NCI-H748 (cell line): ENCODE measurements around the gene EHBP1L1.

Experiments
- DNase-seq: peaks from one replicate; lab custom pipeline; 2025; ENCODE audit not compliant: unreplicated experiment; lab: John Stamatoyannopoulos, UW

EHBP1L1 gene

DNA sequence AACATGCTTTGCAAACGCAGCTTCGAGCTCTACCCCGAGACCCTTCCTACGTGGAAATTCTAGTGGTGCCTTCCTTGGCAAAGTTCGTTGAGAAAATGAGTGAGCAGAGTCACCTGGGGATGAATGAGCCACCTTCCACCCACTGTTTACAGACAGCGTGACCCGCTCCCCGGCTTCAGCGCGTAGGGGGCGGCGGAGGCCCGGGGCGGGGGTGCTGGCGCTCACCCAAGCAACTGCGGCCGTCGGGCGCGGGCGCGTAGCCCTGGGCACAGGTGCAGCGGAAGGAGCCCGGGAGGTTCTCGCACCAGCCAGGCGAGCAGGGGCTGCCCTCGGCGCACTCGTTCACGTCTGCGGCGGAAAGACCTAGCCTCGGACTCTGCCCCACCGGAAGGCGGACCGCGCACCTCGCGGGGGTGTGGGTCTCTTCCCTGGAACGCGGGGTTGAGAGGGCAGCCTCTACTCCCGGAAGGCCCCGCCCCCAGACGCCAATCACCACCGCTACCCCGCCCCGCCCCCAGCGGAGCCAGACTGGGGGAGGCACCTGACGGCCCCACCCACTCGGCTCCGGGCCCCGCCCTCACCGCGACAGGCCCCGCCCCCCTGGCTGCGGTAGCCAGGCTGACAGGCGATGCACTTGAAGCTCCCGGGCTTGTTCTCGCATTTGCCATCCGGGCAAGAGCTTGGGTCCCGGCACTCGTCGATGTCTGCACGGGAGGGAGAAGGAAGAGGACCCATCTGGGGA is 29.5 kb upstream of the EHBP1L1 start:
- peak; percentile 88 for DNase-seq

DNA sequence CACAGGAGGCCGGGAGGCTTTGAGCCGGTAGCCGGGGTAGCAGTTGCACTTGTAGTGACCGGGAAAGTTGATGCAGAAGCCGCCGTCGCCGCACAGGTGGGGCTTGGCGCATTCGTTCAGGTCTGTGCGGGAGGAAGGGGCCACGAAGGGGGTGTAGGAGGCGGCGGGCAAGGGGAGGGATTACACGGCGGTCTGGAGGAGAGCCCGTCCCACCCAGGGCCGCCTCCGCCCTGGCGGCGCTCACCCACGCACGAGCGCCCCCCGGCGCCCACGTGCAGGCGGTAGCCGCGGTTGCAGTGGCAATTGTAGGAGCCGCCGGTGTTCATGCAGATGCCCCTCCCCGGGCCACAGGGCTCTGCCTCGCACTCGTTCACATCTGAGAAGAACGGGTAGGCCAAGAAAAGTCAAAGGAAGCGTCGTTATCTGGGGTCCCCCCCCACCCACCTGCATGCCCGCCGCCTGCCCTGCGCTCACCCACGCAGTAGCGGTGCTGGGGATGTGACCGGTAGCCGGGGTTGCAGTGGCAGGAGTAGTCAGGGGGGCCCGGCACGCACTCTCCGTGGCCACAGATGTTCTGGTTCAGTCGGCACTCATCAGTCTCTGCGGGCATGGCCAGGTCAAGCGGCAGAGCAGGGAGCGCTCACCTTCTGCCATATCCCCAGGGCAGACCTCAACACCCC is 28.3 kb upstream of the EHBP1L1 start:
- no peak for DNase-seq

DNA sequence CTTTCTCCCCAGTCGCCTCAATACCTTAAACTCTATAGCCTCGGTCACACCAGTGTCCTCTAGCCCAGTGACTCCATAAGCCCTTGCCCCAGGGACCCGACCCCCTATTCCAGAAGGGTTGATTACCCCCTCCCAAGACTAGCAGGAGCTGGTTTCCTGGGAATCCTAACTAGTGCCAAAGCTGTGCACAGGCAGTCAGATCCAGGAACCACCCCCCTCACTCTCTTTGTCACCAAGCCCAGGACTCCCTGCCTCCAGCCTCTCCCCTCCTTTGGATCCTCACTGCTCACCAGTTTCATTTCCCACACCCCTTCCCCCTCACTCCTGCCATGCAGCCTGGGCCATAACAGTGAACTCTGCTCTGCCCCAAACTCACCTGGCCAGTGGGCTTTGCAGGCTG is 27.5 kb upstream of the EHBP1L1 start:
- DNase-seq = no peak

DNA sequence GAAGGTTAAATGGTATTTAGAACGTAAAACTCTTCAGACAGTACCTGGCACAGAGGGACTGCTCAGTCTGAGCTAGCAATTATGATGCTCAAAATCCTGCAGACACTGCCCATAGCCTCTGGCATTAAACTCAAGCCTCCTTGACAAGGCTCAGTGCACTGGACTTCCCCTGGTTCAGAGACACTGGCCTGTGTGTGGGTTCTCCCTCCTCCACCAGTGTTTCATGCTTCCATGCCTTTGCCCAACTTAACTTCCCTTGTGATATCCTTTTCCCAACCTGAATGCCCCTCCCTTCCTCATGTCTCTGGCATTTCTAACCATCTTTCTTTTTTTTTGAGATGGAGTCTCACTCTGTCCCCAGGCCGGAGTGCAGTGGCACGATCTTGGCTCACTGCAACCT is 26.8 kb upstream of the EHBP1L1 start:
- no peak for DNase-seq

DNA sequence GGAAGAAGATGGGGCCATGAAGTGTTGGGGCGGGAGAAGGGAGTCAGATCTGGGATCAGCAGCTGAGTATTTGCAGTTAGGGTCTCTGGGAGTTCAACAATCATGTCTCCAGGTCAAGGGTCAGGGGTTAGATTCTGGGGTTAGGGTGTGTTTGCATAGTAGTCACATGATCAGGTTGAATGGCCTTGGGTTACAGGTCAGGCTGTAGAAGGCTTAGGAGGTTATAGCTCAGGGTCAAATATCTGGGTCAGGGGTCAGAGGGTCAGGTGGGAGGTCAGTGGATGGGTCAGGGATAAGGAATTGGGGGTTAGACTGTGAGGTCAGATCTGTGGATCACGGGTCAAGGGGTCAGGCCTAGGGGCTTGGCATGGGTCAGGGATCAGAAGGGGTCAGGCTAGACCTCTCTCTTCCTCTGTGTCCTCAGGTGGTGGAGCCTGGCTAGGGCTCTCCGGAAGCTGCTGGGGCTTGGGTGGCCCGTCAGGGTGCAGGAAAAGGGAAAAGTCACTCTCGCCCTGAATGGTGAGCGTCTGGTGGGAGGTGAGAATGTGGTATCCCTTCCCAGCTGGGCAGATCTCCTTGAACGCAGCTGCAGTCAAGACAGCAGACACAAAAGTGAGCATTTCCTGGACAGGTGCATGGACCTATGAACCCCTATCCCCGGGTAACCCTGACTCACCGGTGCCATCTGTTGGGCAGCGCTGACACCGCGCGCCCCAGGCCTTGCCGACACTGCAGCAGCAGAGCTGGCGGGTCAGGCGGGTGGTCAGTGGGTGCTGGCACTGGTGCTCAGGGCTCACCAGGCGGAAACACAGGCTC is 24.1 kb upstream of the EHBP1L1 start:
- DNase-seq = peak; percentile 88

DNA sequence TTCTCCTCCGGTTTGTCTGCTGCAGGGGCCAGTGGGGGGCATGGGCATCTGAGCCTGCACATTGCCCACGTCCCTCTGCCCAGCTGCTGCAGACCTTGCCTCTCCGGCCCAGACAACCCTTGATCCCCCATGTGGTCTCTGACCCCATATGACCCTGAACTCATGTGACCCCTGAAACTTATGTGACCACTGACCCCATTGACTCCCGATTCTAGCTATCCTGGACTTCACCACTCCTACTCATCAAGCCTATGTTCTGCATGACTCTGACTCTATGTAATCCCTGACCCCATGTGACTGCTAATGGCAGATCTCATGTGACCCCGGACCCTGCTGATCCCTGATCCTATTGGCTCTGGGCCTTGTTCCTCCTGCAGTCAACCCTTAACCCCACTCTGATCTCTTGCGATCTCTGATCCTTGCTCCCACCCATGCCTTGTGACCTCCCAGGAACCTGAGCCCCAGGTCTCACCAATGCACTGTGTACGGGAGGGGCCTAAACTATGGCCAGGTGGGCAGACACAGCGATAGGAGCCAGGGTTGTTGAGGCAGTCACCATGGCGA is 23.4 kb upstream of the EHBP1L1 start:
- DNase-seq = peak; percentile 23

DNA sequence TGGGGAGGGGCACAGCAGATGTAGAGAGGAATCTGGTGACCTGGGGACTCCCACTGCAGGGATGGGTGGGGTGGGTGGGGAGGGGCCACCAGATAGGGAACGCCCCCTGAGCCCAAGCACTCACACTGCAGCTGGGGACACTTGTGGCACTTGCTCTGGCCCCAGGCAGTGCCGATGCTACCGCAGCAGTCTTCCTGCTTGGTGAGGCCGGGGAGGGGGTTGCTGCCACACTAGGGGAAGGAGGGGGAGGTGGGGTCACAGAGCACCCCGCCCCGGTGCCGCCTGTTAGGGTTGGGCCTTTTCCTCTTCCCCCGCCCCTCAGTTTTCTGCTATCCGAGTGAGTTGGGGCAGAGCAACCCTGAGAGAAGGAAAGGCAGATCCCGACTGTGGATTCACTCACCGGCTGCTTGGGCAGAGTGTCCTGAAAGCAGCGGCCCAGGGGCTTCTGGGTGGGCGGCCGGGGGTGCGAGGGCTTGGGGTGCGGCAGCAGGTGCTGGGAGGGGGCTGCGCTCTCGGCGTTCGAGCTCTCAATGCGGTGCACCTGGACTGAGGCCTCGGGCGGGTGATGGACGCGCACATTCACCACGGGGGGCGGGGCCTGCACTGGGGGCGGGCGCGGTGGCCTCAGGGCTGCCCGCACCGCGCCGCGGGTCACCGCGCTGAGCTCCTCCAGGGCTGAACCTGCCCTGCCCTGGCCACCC is 22.4 kb upstream of the EHBP1L1 start:
- no peak for DNase-seq

DNA sequence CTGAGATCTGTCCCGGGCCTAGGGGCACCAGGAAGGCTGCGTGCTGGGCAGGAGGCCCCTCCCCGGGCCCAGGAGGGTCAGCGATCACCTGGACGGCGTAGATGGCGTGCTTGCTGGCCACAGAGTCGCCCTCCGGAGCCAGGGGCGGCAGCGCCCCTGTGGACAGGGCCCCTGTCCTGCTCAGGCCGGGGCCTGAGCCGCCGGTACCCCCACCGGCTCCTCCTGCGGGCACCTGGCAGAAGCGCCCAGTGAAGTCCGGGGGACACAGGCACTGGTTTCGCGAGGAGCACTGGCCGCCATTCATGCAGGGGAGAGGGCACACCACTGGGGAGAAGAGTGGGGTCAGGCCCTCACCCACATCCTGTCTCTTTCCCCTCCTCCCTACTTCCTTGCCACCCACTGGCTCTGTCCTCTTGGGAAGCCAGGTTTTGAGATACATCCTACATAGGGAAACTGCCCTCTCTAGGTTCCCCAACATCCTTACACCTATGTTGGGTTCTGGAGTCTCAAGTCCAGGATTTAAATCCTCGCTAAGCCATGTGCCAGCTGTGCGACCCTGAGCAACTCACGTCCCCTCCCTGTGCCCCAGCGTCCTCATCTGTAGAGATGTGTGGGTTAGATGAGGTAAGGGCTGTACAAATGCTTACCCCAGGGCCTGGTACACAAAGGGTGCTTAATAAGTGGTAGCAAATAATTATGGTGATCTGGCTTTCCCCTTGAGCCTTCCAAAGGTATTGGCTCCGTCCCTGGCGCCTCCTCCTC is 21.6 kb upstream of the EHBP1L1 start:
- no peak for DNase-seq

DNA sequence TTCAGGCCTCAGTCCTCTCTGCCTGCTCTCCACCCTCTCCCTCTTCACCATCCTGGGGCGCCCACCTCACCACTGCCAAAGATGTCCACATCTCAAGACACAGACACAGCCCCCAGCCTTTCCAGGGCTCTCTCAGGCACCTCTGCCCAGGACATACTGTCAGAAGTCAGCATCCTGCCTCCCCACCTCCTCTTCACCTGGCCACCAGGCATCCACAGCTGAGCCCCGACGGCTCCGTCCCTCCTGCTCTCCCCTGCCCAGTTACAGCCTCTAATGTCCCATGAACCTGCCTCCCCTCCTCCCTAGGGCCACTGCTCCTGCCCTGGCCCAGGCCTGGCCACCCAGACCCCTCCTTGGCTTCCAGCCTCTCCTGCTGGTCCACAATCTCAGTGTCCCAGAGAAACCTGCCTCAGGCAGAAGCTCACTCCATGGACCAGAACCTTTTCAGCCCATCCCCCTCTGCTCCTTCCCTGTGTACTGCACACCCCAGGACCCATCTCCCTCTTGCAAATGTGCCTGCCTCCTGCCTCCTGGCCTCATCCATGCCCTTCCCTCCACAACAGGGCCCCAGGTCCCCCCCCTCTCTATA is 20.9 kb upstream of the EHBP1L1 start:
- DNase-seq = no peak

DNA sequence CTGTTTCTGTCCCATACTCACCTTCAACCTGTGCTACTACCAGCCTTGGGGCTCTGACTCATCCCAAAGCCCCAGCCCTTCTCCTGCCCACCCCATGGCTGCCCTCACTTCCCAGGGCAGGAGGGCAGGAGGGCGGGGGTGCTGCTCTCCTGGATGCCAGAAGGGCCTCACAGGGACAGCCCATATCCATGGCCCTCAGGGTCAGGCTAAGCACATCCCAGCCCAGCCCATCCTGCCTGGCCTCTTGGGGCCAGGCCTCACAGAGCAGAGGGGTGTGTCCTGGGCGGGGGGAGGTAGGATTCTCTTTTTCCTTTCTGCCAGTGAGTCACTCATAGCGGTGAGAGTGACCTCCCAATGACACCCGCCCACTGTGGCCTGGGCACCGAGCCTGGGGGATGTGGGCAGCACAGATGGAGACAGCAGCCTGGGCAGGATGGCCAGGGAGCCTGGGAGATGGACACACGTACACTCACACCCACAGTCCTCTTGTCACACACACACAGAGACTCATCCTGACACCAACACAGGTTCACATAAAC is 20.1 kb upstream of the EHBP1L1 start:
- DNase-seq = no peak

DNA sequence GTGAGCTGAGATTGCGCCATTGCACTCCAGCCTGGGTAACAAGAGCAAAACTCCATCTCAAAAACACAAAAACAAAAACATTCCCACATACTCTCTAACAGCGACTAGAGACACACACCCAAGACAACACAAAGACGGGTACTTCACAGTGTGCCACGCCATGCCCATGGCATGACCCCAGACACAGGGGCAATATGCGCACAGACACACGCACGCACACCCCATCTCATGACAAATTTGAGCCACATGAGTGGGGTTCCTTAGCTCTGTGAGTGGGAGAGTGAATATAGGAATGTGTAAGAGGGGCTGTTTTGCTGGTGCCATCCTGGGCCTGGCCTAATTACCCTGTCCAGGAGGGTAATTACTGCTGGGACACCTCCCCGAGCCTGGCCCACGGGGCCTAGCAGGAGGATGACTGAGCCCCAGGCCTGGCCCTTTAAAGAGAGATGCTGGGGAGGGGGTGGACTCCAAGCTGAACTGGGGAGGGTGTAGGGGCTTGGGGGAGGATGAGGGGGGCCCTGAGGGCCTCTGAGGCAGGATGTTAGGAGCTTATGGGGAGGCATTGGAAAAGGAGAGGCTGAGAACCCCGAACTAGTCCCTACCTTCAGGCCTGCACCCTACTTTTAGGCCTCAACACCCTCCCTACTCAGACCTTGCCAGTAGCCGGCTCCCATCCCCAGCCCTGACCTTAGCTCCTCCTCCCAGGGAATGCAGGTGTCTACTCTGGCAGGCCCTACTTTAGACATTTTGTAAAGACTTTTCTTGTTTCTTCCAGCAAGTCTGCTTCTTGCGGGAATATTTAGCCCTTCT is 19.2 kb upstream of the EHBP1L1 start:
- no peak for DNase-seq

DNA sequence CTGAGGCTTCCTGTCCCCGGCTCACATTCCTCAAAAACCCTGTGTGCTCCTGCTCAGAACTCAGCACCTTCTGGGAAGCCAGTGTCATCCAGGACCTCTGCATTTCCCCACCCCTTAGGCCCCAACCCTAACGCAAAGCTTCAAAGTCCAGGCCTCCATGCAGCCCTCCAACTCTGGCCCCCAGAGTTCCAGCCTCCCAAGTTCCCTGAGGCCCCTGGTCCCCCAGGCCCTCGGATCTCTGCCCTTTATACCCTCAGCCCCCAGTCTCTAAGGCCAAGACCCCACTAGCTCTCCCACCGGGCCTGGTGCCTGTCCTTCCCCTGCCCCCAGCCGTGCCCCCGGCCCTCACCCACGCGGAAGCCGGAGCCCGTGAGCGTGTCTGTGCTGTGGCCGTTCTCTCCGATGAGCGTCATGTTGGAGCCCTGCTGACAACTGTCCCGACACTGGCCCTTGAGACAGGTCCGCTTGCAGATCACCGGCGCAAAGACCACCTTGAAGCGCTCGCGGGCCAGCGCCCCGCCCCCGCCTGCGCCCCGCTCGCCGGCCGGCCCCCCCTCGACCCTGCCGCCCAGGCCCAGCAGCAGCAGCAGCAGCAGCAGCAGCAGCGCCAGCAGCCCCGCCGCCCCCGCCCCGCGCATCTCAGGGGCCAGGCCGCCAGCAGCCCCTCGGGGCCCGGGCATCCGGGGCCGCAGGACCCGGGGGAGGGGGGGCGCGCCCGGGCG is 18.4 kb upstream of the EHBP1L1 start:
- peak; percentile 47 for DNase-seq

DNA sequence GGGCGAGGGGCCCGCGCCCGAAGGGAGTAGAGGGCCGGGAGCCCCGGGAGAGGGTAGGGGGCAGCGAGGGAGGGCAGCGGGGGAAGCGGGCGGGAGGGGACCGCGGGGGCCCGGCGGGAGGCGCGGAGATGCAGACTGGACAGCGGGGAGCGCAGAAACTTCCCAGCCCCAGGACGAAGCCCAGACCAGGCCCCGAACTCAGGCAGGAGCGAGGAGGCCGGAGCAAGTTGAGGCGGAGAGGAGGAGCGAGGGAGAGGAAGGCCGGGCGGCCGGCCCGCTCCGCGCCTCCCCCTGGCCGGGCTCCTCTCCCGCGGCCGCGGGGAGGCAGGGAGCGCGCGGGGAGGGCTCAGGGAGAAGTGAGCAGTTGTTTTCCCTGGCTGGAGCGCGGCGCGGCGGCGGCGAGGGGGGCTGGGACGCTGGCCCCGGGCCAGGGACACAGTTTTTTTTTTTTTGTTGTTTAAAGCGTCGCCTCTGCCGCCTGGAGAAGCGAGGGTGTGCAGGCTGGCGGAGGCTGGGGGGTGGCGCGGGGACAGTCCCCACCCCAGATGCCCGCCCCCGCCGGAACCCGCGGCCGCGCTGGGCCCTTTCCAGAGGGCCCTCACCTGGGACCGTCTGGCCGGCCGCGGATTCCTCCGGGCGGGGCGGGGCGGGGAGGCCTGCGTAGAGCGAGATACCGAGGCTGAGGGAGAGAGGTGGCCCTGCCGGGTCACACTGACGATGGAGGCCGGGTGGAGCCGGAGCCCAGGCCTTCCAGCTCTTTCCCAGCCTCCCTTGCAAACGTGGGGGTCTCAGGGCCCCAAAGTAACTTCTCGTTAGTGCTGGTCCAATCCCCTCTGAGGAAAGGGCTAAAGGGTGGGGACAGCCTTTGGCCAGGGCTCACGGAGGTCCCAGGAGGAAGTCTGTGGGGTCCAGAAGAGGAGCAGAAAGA is 17.6 kb upstream of the EHBP1L1 start, which contains the start of gene LTBP3:
LTBP3 (minus strand) TSS at position 358 of the 928 bp plus-strand sequence. CDS start 400 bp downstream, outside the sequence.
- peak; percentile 67 for DNase-seq

DNA sequence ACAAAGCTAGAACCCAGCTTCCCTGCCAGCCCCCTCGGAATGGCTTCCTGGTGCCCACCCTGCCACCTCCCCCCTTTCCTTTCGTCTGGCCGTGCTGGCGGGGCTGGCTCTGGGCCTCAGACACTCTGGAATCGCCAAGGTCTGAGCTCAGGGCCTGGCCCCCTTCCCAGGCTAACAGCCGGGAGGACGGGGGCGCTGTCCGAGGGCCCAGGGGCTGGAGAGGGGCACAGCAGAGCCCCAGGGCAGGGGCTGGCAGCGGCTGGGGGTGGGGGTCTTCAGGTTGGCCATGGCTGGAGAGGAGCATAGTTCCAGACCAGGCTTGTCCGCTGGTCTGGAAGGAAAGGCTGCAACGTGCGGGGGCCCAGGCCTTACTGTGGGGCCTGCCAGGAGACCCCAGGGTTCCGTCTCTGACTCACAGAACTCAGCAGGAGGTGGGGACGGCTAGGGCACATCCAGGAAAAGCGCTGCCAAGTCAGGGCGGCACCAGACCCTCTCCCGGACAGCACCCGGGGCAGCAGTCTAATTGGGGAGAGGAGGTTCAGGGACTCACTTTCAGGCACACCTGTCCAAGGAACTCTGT is 16.8 kb upstream of the EHBP1L1 start:
- no peak for DNase-seq

DNA sequence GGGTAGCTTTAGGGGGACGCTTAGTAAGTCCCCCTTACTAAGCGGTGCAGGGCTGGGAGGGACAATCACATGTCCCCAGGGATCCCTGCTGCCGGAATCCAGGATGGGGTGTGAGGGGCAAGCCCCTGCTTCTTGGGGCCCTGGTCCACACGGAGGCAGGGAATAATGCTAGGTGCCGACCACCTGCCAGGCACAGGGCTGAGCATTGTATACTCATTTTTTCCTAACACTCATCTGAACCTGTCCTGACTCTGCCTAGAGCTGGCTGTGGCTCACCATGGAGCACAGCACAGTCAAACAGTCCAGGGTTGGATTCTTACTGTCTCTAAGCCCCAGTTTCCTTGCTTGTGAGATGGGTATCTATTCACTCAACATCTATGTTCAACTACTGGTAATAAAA is 16.3 kb upstream of the EHBP1L1 start:
- no peak for DNase-seq

DNA sequence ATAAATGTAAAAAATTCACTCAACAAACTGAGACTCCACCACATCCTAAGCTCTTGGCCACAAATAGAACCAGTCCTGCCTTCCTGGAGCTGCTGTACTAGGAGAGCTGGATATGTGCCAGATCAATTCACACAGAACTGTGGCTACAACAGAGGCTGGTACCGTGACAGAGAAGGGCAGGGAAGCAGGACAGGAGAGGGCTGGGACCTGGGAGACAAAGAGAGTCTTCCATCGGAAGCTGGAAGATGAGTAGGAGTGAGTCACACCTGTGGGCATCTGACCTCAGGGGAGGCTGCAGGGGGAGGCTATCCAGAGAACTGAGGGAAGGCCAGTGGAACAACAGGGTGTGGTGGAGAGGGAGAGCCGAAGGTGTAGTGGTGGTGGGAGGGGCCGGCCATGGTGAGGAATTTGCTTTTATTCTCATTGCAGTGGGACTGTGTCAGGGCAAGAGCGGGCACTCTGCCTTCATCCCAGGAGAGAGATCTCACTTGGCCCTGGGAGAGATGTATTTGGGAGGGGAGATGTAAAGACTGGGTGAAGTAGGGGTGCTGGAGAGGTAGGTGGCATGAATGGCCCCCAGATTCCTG is 15.8 kb upstream of the EHBP1L1 start:
- peak; percentile 51 for DNase-seq
